ENCODE results near the gene PTPRG. TPM values are rescaled to one million over a fixed set of nuclear protein-coding genes. Genes with fewer than 3 reads are reported as not detected.

The PTPRG gene
- total RNA-seq, 2 experiments from 2014 or later, result 0.13 to 0.70 TPM

- no peak overlapping the region for H2AFZ ChIP-seq (ENCODE audit: low read length)
- DNase-seq (ENCODE audit: low spot score), result no peak
- no peaks in the 10 kb centered on the region for H3K36me3 ChIP-seq (ENCODE audit: insufficient read depth, low read length)
- ChIA-PET CTCF (ENCODE audit: unreplicated experiment) (no interaction called here), POLR2A (no interaction called here)
- H3K9me3 ChIP-seq (ENCODE audit: low read length), result no peaks in the 10 kb centered on the region
- no peaks in the 10 kb centered on the region for H3K79me2 ChIP-seq (ENCODE audit: insufficient read depth, low read depth, low read length)
- no TSS peak for BruUV-seq (replicated peaks)
- no peaks in the 10 kb centered on the region for H3K9me2 ChIP-seq (ENCODE audit: insufficient read depth, low read length)
- H3K4me3 ChIP-seq (ENCODE audit: low read depth, low read length, poor library complexity, severe bottlenecking), result no peak overlapping the region
- H4K20me1 ChIP-seq (ENCODE audit: insufficient read depth, low read length), result no peaks in the 10 kb centered on the region
- H3K4me1 ChIP-seq (ENCODE audit: insufficient read depth, low read length, poor library complexity, severe bottlenecking), result no peaks in the 10 kb centered on the region
- intact Hi-C loops (cut with micrococcal nuclease; ENCODE audit: unreplicated experiment), result no loop called here
- TF ChIP-seq CTCF (conservative IDR thresholded peaks at IDR 0.05; ENCODE audit: low read length) (no peak), EZH2phosphoT487 (IDR thresholded peaks at IDR 0.05; ENCODE audit: borderline replicate concordance, low read depth, low read length) (no peak)
- H3K4me2 ChIP-seq (ENCODE audit: low read length), result no peak overlapping the region
- no peak overlapping the region for H3K27ac ChIP-seq (ENCODE audit: low read depth, low read length, poor library complexity, severe bottlenecking)
These were observed 715.3 kb downstream of the PTPRG start for GRCh38 chr3:62276658-62277180.

GRCh38 chr3:62277450-62277849 is 716.1 kb downstream of the PTPRG start:
- Histone ChIP-seq H4K20me1 (ENCODE audit: insufficient read depth, low read length) (no peaks in the 10 kb centered on the region), H3K79me2 (ENCODE audit: insufficient read depth, low read depth, low read length) (no peaks in the 10 kb centered on the region), H3K9me3 (ENCODE audit: low read length) (no peaks in the 10 kb centered on the region), H3K4me2 (ENCODE audit: low read length) (no peak overlapping the region), H3K27ac (ENCODE audit: low read depth, low read length, poor library complexity, severe bottlenecking) (no peak overlapping the region), H3K36me3 (ENCODE audit: insufficient read depth, low read length) (no peaks in the 10 kb centered on the region), H3K4me3 (ENCODE audit: low read depth, low read length, poor library complexity, severe bottlenecking) (no peak overlapping the region), H3K4me1 (ENCODE audit: insufficient read depth, low read length, poor library complexity, severe bottlenecking) (no peaks in the 10 kb centered on the region), H2AFZ (ENCODE audit: low read length) (no peak overlapping the region), H3K9me2 (ENCODE audit: insufficient read depth, low read length) (no peaks in the 10 kb centered on the region)
- BruUV-seq (replicated peaks), result no TSS peak
- POLR2A ChIA-PET, result no interaction called here
- TF ChIP-seq CTCF (conservative IDR thresholded peaks at IDR 0.05; ENCODE audit: low read length), result no peak
- no peak for TF ChIP-seq EZH2phosphoT487 (IDR thresholded peaks at IDR 0.05; ENCODE audit: borderline replicate concordance, low read depth, low read length)
- CTCF ChIA-PET (ENCODE audit: unreplicated experiment), result no interaction called here
- intact Hi-C loops (cut with micrococcal nuclease; ENCODE audit: unreplicated experiment), result no loop called here
- no peak for DNase-seq (ENCODE audit: low spot score)

DNA sequence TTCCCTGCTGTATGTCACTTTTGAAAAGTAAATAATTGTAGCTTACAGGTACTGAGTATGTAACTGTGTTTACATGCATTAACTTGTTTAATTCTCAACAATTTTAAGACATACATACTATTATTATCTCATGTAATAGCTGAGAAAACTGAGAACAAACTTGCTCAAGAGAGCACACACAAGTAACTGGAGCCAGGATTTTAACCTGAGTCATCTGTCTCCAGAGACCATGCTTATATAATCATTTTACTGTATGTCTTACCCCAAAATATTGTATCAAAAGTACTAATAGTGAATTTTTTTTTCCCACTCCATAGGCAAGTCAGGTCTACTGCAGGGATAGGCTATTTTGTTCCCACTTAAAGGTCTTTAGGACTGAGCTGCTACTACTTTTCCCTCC is 716.6 kb downstream of the PTPRG start:
- H3K9me2 ChIP-seq (ENCODE audit: insufficient read depth, low read length), result no peaks in the 10 kb centered on the region
- H3K9me3 ChIP-seq (ENCODE audit: low read length), result no peaks in the 10 kb centered on the region
- no peak overlapping the region for H3K4me3 ChIP-seq (ENCODE audit: low read depth, low read length, poor library complexity, severe bottlenecking)
- ChIA-PET POLR2A (no interaction called here), CTCF (ENCODE audit: unreplicated experiment) (no interaction called here)
- H3K4me1 ChIP-seq (ENCODE audit: insufficient read depth, low read length, poor library complexity, severe bottlenecking), result no peaks in the 10 kb centered on the region
- no peak overlapping the region for H2AFZ ChIP-seq (ENCODE audit: low read length)
- intact Hi-C loops (cut with micrococcal nuclease; ENCODE audit: unreplicated experiment), result no loop called here
- no peaks in the 10 kb centered on the region for H3K79me2 ChIP-seq (ENCODE audit: insufficient read depth, low read depth, low read length)
- H3K36me3 ChIP-seq (ENCODE audit: insufficient read depth, low read length), result no peaks in the 10 kb centered on the region
- H4K20me1 ChIP-seq (ENCODE audit: insufficient read depth, low read length), result no peaks in the 10 kb centered on the region
- H3K27ac ChIP-seq (ENCODE audit: low read depth, low read length, poor library complexity, severe bottlenecking), result no peak overlapping the region
- H3K4me2 ChIP-seq (ENCODE audit: low read length), result no peak overlapping the region
- BruUV-seq (replicated peaks), result no TSS peak
- TF ChIP-seq EZH2phosphoT487 (IDR thresholded peaks at IDR 0.05; ENCODE audit: borderline replicate concordance, low read depth, low read length) (no peak), CTCF (conservative IDR thresholded peaks at IDR 0.05; ENCODE audit: low read length) (no peak)
- no peak for DNase-seq (ENCODE audit: low spot score)
